Kidney epithelial cell (primary cell): ENCODE measurements around the gene IGLL5. TPM values are rescaled to one million over a fixed set of nuclear protein-coding genes. Genes with fewer than 3 reads are reported as not detected.

Experiments used
- DNase-seq: peaks from one replicate; pipeline ENCODE4 v3.0.0-alpha.2; 2010; ENCODE audit warnings: low read depth
- H3K27me3 ChIP-seq: 2 replicates; pipeline ENCODE4 v1.6.0; 2011; ENCODE audit warnings: low read length; ENCODE audit not compliant: control insufficient read depth, insufficient read depth
- H3K36me3 ChIP-seq: 2 replicates; pipeline ENCODE4 v1.5.1; 2011; ENCODE audit warnings: low read length; ENCODE audit not compliant: control insufficient read depth, insufficient read depth
- H3K4me3 ChIP-seq: 2 replicates; pipeline ENCODE4 v1.5.1; 2011; ENCODE audit warnings: low read depth, mild to moderate bottlenecking, control low read depth, low read length
- CTCF ChIP-seq: IDR thresholded peaks from 2 replicates; pipeline ENCODE4 v1.5.1; 2011; ENCODE audit warnings: mild to moderate bottlenecking, moderate library complexity, low read length, control low read depth, inconsistent platforms; ENCODE audit not compliant: insufficient read depth, poor library complexity, severe bottlenecking
- total RNA-seq: library from RNA; depleted of rRNA; stranded (reverse); fragments of >200 nt; gene quantifications from 2 replicates; pipeline ENCODE4 v1.2.3, GENCODE V29; 2015

IGLL5 gene
- total RNA-seq, 1 donor from 2014 or later = not detected

- TF ChIP-seq CTCF = no peak
- no peaks in the 10 kb centered on the region for H3K36me3 ChIP-seq
- peaks cover 8% of the 10 kb centered on the region for H3K27me3 ChIP-seq
- no peak for DNase-seq
- H3K4me3 ChIP-seq = no peak overlapping the region
Observed at GRCh38 chr22:22856885-22857606, 30.6 kb upstream of the IGLL5 start.

- Histone ChIP-seq H3K27me3 (peaks cover 8% of the 10 kb centered on the region), H3K36me3 (no peaks in the 10 kb centered on the region), H3K4me3 (no peak overlapping the region)
- no peak for TF ChIP-seq CTCF
- no peak for DNase-seq
Observed at GRCh38 chr22:22857607-22858558, 29.7 kb upstream of the IGLL5 start.

- TF ChIP-seq CTCF = no peak
- no peak for DNase-seq
- Histone ChIP-seq H3K36me3 (no peaks in the 10 kb centered on the region), H3K27me3 (peaks cover 5% of the 10 kb centered on the region), H3K4me3 (no peak overlapping the region)
Observed at GRCh38 chr22:22858559-22858937, 29.1 kb upstream of the IGLL5 start.

GRCh38 chr22:22863001-22863400 lies 24.6 kb upstream of the IGLL5 start:
- H3K27me3 ChIP-seq = no peaks in the 10 kb centered on the region
- H3K4me3 ChIP-seq = no peak overlapping the region
- no peak for DNase-seq
- no peak for TF ChIP-seq CTCF
- no peaks in the 10 kb centered on the region for H3K36me3 ChIP-seq

- Histone ChIP-seq H3K4me3 (no peak overlapping the region), H3K27me3 (no peaks in the 10 kb centered on the region), H3K36me3 (no peaks in the 10 kb centered on the region)
- no peak for DNase-seq
- no peak for TF ChIP-seq CTCF
Observed at GRCh38 chr22:22865311-22866072, 22.1 kb upstream of the IGLL5 start.
